Measurements from ENCODE around the gene YY1.

Gene YY1

GRCh38 chr14:100314724-100315123 is 75.8 kb downstream of the YY1 start:
- no peak for TF ChIP-seq ISL1 (CRISPR knock-in tag; IDR thresholded peaks at IDR 0.05)
- TF ChIP-seq SNAI2 (CRISPR knock-in tag; IDR thresholded peaks at IDR 0.05) = no peak
- no peak for TF ChIP-seq ZNF565 (CRISPR knock-in tag; conservative IDR thresholded peaks at IDR 0.05; ENCODE audit: low read depth)
- no peak for TF ChIP-seq ZFP30 (CRISPR knock-in tag; IDR thresholded peaks at IDR 0.05)
- TF ChIP-seq CSRNP3 (CRISPR knock-in tag; IDR thresholded peaks at IDR 0.05) = no peak
- no peak for TF ChIP-seq TSHZ2 (CRISPR knock-in tag; IDR thresholded peaks at IDR 0.05)
- no peak for TF ChIP-seq RARB (CRISPR knock-in tag; IDR thresholded peaks at IDR 0.05)
- no peak for ATAC-seq

GRCh38 chr14:100317389-100317788 is 78.4 kb downstream of the YY1 start:
- TF ChIP-seq TSHZ2 (CRISPR knock-in tag; IDR thresholded peaks at IDR 0.05) = no peak
- no peak for TF ChIP-seq TCF4 (CRISPR knock-in tag; IDR thresholded peaks at IDR 0.05; ENCODE audit: borderline replicate concordance)
- TF ChIP-seq ESRRG (CRISPR knock-in tag; IDR thresholded peaks at IDR 0.05) = no peak
- no peak for TF ChIP-seq CSDC2 (CRISPR knock-in tag; IDR thresholded peaks at IDR 0.05)
- TF ChIP-seq ISL1 (CRISPR knock-in tag; IDR thresholded peaks at IDR 0.05) = no peak
- TF ChIP-seq CREB5 (CRISPR knock-in tag; IDR thresholded peaks at IDR 0.05; ENCODE audit: low read depth) = no peak
- no peak for ATAC-seq

GRCh38 chr14:100317912-100318808 is 79.2 kb downstream of the YY1 start:
- TF ChIP-seq TOX (CRISPR knock-in tag; IDR thresholded peaks at IDR 0.05; ENCODE audit: borderline replicate concordance) (no peak), SNAI2 (CRISPR knock-in tag; IDR thresholded peaks at IDR 0.05) (no peak), TSHZ2 (CRISPR knock-in tag; IDR thresholded peaks at IDR 0.05) (no peak), ZNF565 (CRISPR knock-in tag; conservative IDR thresholded peaks at IDR 0.05; ENCODE audit: low read depth) (no peak), CSRNP3 (CRISPR knock-in tag; IDR thresholded peaks at IDR 0.05) (no peak), ZNF70 (CRISPR knock-in tag; IDR thresholded peaks at IDR 0.05) (no peak), OSR1 (CRISPR knock-in tag; IDR thresholded peaks at IDR 0.05) (no peak), RARB (CRISPR knock-in tag; IDR thresholded peaks at IDR 0.05) (no peak), CSDC2 (CRISPR knock-in tag; IDR thresholded peaks at IDR 0.05) (no peak), ZNF8 (CRISPR knock-in tag; IDR thresholded peaks at IDR 0.05) (no peak), ZFP30 (CRISPR knock-in tag; IDR thresholded peaks at IDR 0.05) (no peak), PPARA (CRISPR knock-in tag; IDR thresholded peaks at IDR 0.05; ENCODE audit: borderline replicate concordance) (no peak), TCF4 (CRISPR knock-in tag; IDR thresholded peaks at IDR 0.05; ENCODE audit: borderline replicate concordance) (no peak), CREB5 (CRISPR knock-in tag; IDR thresholded peaks at IDR 0.05; ENCODE audit: low read depth) (no peak), GLIS3 (CRISPR knock-in tag; IDR thresholded peaks at IDR 0.05) (no peak), ZFP3 (CRISPR knock-in tag; IDR thresholded peaks at IDR 0.05) (no peak), ESRRG (CRISPR knock-in tag; IDR thresholded peaks at IDR 0.05) (no peak)
- no peak; the same call in 2 of the 3 replicates for ATAC-seq

Measured in SK-N-SH treated with all-trans-retinoic acid at 6 μM for 48 hours (cell line).